K562 (cell line): ENCODE data around the gene RUNDC3A. TPM values are rescaled to one million over a fixed set of nuclear protein-coding genes. Genes with fewer than 3 reads are reported as not detected.

ENCODE experiments used
- ATAC-seq: fragments of 200-7000 bp; cut with Tn5 transposase; 3 replicates; pipeline ENCODE4 v1.9.1; 2020; ENCODE audit warnings: moderate library complexity
- BruUV-seq: library from RNA; stranded (reverse); fragments of 400-500 nt; replicated peaks from 2 replicates; lab custom pipeline; 2021; lab: Mats Ljungman, UMichigan
- CTCF ChIA-PET: fragments of 300-600 bp; formaldehyde crosslinking; extraction: SDS; loops from one replicate; lab custom pipeline; 2021; ENCODE audit warnings: low intra/inter-chr PET ratio; lab: Yijun Ruan, JAX
- POLR2A ChIA-PET: fragments of 300-600, 350-650 bp; sonication (Branson Sonifier 250); formaldehyde crosslinking; extraction: SDS; loops from one replicate; lab custom pipeline; 2021; ENCODE audit warnings: antibody characterized with exemption, inconsistent platforms; lab: Yijun Ruan, JAX
- DNase-seq, 4 experiments: peaks; one replicate each; pipeline versions ENCODE4 v3.0.0 to v3.0.0-alpha.2; 2011 to 2018; ENCODE audit warnings: low spot score in 3 of 4, mixed read lengths in 3 of 4; ENCODE audit errors: extremely low read depth in 1 of 4
- FAIRE-seq: peaks from 2 replicates; lab custom pipeline; 2011; peaks lifted over from hg19 to GRCh38; lab: Jason Lieb, UNC
- H2AFZ ChIP-seq: 2 replicates; pipeline ENCODE4 v1.6.0; 2011; ENCODE audit warnings: low read depth, low read length, control low read depth, inconsistent platforms
- H3K27ac ChIP-seq: fragments of 200-600 bp; 3 replicates; pipeline ENCODE4 v1.8.0; 2011; ENCODE audit warnings: low read depth, mild to moderate bottlenecking, control low read depth, inconsistent platforms, low read length, moderate library complexity, mixed read lengths; ENCODE audit errors: extremely low read depth
- H3K27me3 ChIP-seq, 2 experiments: fragments of 300-600 bp in 1 of 2; 2 replicates in 1 of 2; 3 replicates in 1 of 2; pipeline versions ENCODE4 v1.6.0 to v1.8.0; 2011; ENCODE audit warnings: inconsistent platforms in 2 of 2, low read length in 2 of 2, mild to moderate bottlenecking in 1 of 2, mixed read lengths in 1 of 2, moderate library complexity in 1 of 2; ENCODE audit not compliant: control insufficient read depth in 2 of 2, insufficient read depth in 2 of 2
- H3K36me3 ChIP-seq: fragments of 300-600 bp; 3 replicates; pipeline ENCODE4 v1.8.0; 2011; ENCODE audit warnings: mild to moderate bottlenecking, low read length, inconsistent platforms; ENCODE audit not compliant: control insufficient read depth, insufficient read depth
- H3K4me1 ChIP-seq, 2 experiments: fragments of 200-600 bp in 1 of 2; replicated peaks in 1 of 2; 2 replicates in 1 of 2; 3 replicates in 1 of 2; pipeline versions ENCODE4 v1.5.1 to v1.8.0; 2011; ENCODE audit warnings: inconsistent platforms in 2 of 2, low read length in 2 of 2, mild to moderate bottlenecking in 1 of 2, mixed read lengths in 1 of 2, moderate library complexity in 1 of 2; ENCODE audit not compliant: control insufficient read depth in 2 of 2, insufficient read depth in 2 of 2
- H3K4me2 ChIP-seq: 2 replicates; pipeline ENCODE4 v1.6.1; 2011; ENCODE audit warnings: low read length, control low read depth, inconsistent platforms, mixed read lengths; ENCODE audit not compliant: insufficient read depth
- H3K4me3 ChIP-seq: fragments of 200-600 bp; sonication (generic), shearing (Covaris generic); 2 replicates; pipeline ENCODE4 v1.5.1; 2016; ENCODE audit warnings: control low read depth, inconsistent platforms
- H3K79me2 ChIP-seq: fragments of 200-600 bp; 3 replicates; pipeline ENCODE4 v1.8.0; 2011; ENCODE audit warnings: low read length, inconsistent platforms; ENCODE audit not compliant: control insufficient read depth, insufficient read depth
- H3K9ac ChIP-seq, 2 experiments: 2 replicates each; pipeline versions ENCODE4 v1.6.0 to v1.6.1; 2011; ENCODE audit warnings: low read depth in 2 of 2, low read length in 2 of 2, control low read depth in 1 of 2, inconsistent platforms in 1 of 2, mild to moderate bottlenecking in 1 of 2, mixed read lengths in 1 of 2; ENCODE audit not compliant: insufficient read depth in 1 of 2
- H3K9me1 ChIP-seq: one replicate; pipeline ENCODE4 v1.6.0; 2011; ENCODE audit warnings: inconsistent platforms, mild to moderate bottlenecking, low read length, moderate library complexity; ENCODE audit not compliant: control insufficient read depth, insufficient read depth
- H3K9me3 ChIP-seq: replicated peaks from 2 replicates; pipeline ENCODE4 v1.5.1; 2011; ENCODE audit warnings: low read depth, low read length, inconsistent platforms; ENCODE audit not compliant: control insufficient read depth, insufficient read depth
- H4K20me1 ChIP-seq: replicated peaks from 2 replicates; pipeline ENCODE4 v1.6.1; 2011; ENCODE audit warnings: low read length, inconsistent platforms, mixed read lengths; ENCODE audit not compliant: control insufficient read depth, insufficient read depth
- NRF1 ChIP-seq, 2 experiments: fragments of 450-650 bp; IDR thresholded peaks in 1 of 2; conservative IDR thresholded peaks in 1 of 2; 2 replicates each; pipeline ENCODE4 v1.6.1; 2014; ENCODE audit warnings: mild to moderate bottlenecking in 2 of 2
- RBFOX2 ChIP-seq: fragments of 200-400 bp; formaldehyde crosslinking; IDR thresholded peaks from 2 replicates; pipeline ENCODE4 v1.6.1; 2017; ENCODE audit warnings: low read depth, mild to moderate bottlenecking, low read length, moderate library complexity
- ZKSCAN1 ChIP-seq: fragments of 150-350 bp; IDR thresholded peaks from 2 replicates; pipeline ENCODE4 v1.6.1; 2016; ENCODE audit warnings: low read depth, low read length
- WGBS: fragments of 100-300 bp; shearing (Covaris generic); methylation state at CpG from one replicate; pipeline ENCODE4 v1.1.6; 2016; ENCODE audit warnings: low coverage, mixed read lengths; ENCODE audit not compliant: insufficient coverage; ENCODE audit errors: missing lambda C conversion rate; 5-methylcytosine and 5-hydroxymethylcytosine counted together
- in situ Hi-C: fragments of 300-500 bp; cut with MboI; formaldehyde crosslinking; loops from 4 replicates; pipeline ENCODE4 v1.15.0; 2018; ENCODE audit warnings: inconsistent platforms, mixed read lengths
- intact Hi-C: fragments of 100-400 bp; cut with micrococcal nuclease; formaldehyde crosslinking; loops from 2 replicates; pipeline ENCODE4 v1.14.2; 2022
- polyA plus RNA-seq, 8 experiments: library from polyadenylated mRNA; depleted of rRNA in 4 of 8; stranded (reverse) in 5 of 8; unstranded in 3 of 8; fragments of >200 nt; fragmentation: Nextera tagmentation in 2 of 8; fragmentation: Illumina TruSeq in 1 of 8; extraction: Ambion mirVana in 2 of 8; extraction: Trizol in 1 of 8; gene quantifications; 2 replicates each; pipeline versions ENCODE4 v1.2.1 to v1.2.3, GENCODE V29; 2011 to 2014; ENCODE audit warnings: inconsistent platforms in 1 of 8, missing spikeins in 1 of 8
- total RNA-seq, 7 experiments: library from RNA; depleted of rRNA in 6 of 7; stranded (reverse); fragments of >200 nt in 6 of 7; fragmentation: Illumina TruSeq in 2 of 7; extraction: Trizol in 2 of 7; gene quantifications; 2 replicates each; pipeline versions ENCODE4 v1.2.1 to v1.2.3, GENCODE V29; 2011 to 2021; ENCODE audit warnings: low replicate concordance in 1 of 7
- TF ChIP-seq, protein P1 (sequence below), 2 experiments: fragments of 150-350 bp in 1 of 2; IDR thresholded peaks; 2 replicates each; pipeline ENCODE4 v1.6.1; 2012 to 2016; ENCODE audit warnings: low read depth in 2 of 2, low read length in 2 of 2, mild to moderate bottlenecking in 1 of 2, moderate library complexity in 1 of 2
- TF ChIP-seq, protein P2 (sequence below): fragments of 450-650 bp; formaldehyde crosslinking; IDR thresholded peaks from 2 replicates; pipeline ENCODE4 v1.4.0; 2020; ENCODE audit warnings: mild to moderate bottlenecking

Gene RUNDC3A
- total and polyA plus RNA-seq, 9 of the 15 experiments (the other 6 are each of a cell fraction or from before 2014, with no cell fraction given): not detected

DNA sequence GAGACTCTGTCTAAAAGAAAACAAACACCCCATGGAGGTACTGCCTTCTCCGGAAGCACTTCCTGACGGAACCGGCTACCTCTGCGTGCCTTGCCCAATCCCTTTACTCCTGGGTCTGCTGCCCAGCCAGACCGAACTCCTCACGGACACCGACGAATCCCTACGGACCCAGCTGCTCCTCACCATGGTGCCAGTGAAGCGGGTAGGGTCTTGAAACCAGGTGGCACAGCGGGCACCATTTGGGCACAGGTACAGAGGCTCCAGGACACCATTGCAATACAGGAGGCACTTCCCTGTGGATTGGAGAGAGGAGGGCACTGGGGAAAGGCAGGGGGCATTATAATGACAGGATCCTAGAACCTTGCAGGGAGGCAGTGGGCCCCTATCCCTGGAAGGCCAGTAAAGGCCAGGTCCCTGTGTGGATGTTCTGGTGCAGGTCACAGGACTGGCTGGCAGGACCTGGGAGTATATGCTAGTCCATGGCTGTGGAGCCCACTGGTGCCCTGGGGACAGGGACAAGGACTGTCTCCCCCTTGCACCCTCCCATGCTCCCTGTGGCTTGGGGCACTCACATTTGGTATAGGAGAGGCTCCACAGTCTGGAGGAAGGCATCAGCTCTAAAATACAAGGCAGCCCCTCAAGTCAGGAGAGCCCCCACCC is 14.0 kb downstream of the RUNDC3A start:
- BruUV-seq: no TSS peak
- TF ChIP-seq, protein P1, sequence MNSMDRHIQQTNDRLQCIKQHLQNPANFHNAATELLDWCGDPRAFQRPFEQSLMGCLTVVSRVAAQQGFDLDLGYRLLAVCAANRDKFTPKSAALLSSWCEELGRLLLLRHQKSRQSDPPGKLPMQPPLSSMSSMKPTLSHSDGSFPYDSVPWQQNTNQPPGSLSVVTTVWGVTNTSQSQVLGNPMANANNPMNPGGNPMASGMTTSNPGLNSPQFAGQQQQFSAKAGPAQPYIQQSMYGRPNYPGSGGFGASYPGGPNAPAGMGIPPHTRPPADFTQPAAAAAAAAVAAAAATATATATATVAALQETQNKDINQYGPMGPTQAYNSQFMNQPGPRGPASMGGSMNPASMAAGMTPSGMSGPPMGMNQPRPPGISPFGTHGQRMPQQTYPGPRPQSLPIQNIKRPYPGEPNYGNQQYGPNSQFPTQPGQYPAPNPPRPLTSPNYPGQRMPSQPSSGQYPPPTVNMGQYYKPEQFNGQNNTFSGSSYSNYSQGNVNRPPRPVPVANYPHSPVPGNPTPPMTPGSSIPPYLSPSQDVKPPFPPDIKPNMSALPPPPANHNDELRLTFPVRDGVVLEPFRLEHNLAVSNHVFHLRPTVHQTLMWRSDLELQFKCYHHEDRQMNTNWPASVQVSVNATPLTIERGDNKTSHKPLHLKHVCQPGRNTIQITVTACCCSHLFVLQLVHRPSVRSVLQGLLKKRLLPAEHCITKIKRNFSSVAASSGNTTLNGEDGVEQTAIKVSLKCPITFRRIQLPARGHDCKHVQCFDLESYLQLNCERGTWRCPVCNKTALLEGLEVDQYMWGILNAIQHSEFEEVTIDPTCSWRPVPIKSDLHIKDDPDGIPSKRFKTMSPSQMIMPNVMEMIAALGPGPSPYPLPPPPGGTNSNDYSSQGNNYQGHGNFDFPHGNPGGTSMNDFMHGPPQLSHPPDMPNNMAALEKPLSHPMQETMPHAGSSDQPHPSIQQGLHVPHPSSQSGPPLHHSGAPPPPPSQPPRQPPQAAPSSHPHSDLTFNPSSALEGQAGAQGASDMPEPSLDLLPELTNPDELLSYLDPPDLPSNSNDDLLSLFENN (IDR thresholded peaks at IDR 0.05; ENCODE audit: low read depth in 2 of 2, low read length in 2 of 2): no peak
- no peak for TF ChIP-seq NRF1 (conservative IDR thresholded peaks at IDR 0.05 in 1 of 2, IDR thresholded peaks at IDR 0.05 in 1 of 2)
- TF ChIP-seq RBFOX2: peak; percentile 41; the same call in 1 of the 2 replicates
- TF ChIP-seq ZKSCAN1: peak; percentile 5; the same call in 1 of the 2 replicates
- TF ChIP-seq, protein P2, sequence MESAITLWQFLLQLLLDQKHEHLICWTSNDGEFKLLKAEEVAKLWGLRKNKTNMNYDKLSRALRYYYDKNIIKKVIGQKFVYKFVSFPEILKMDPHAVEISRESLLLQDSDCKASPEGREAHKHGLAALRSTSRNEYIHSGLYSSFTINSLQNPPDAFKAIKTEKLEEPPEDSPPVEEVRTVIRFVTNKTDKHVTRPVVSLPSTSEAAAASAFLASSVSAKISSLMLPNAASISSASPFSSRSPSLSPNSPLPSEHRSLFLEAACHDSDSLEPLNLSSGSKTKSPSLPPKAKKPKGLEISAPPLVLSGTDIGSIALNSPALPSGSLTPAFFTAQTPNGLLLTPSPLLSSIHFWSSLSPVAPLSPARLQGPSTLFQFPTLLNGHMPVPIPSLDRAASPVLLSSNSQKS (CRISPR knock-in tag): no peak
- H4K20me1 ChIP-seq: peaks cover 5% of the 10 kb centered on the region; the same call in 1 of the 2 replicates
- CTCF ChIA-PET: no interaction called here
- in situ Hi-C loops (no loop called here), intact Hi-C loops (no loop called here)
- no peak overlapping the region for H3K27ac ChIP-seq
- peak overlapping the region in 1 of 2 experiments; percentile 68; a peak in 2 of 4 replicates for H3K9ac ChIP-seq
- H3K36me3 ChIP-seq: peaks cover 46% of the 10 kb centered on the region; the same call in 2 of the 3 replicates
- no peaks in the 10 kb centered on the region for H3K9me3 ChIP-seq
- peaks cover 4 to 76% of the 10 kb centered on the region in 2 experiments; a peak in 4 of 5 replicates for H3K4me1 ChIP-seq
- POLR2A ChIA-PET: interaction anchor here (1.0 to 2.1 kb wide), 2 partner anchors 12 to 112 kb away, joined by 3 to 5 read pairs; no protein-coding TSS in a partner anchor
- FAIRE-seq (no peak), DNase-seq (no peak), ATAC-seq (no peak)
- H3K4me3 ChIP-seq: no peak overlapping the region
- no peak overlapping the region; the same call in 1 of the 2 replicates for H3K4me2 ChIP-seq
- H3K79me2 ChIP-seq: peaks cover 30% of the 10 kb centered on the region
- H2AFZ ChIP-seq: no peak overlapping the region
- 93% methylated on average over 7 of the region's 11 CpGs for WGBS
- peaks cover 3% of the 10 kb centered on the region for H3K9me1 ChIP-seq
- H3K27me3 ChIP-seq: no peaks in the 10 kb centered on the region
